ENCODE results near the gene CRLF3.
"Not testable (repeated sequence)": the region's sequence is repeated elsewhere in the genome, so short reads cannot be mapped to it uniquely, and the experiment has no call there.

DNA sequence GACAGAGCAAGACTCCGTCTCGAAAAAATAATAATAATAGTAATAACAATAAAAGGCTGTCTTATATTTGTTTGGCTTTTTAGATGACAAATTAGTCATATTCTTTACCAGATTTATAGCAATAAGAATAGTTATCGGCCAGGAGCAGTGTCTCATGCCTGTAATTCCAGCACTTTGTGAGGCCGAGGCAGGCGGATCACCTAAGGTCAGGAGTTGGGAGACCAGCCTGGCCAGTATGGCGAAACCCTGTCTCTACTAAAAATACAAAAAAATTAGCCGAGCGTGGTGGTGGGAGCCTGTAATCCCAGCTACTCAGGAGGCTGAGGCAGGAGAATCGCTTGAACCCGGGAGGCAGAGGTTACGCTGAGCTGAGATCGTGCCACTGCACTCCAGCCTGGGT is 10.3 kb downstream of the CRLF3 start:
- TF ChIP-seq, protein P1, sequence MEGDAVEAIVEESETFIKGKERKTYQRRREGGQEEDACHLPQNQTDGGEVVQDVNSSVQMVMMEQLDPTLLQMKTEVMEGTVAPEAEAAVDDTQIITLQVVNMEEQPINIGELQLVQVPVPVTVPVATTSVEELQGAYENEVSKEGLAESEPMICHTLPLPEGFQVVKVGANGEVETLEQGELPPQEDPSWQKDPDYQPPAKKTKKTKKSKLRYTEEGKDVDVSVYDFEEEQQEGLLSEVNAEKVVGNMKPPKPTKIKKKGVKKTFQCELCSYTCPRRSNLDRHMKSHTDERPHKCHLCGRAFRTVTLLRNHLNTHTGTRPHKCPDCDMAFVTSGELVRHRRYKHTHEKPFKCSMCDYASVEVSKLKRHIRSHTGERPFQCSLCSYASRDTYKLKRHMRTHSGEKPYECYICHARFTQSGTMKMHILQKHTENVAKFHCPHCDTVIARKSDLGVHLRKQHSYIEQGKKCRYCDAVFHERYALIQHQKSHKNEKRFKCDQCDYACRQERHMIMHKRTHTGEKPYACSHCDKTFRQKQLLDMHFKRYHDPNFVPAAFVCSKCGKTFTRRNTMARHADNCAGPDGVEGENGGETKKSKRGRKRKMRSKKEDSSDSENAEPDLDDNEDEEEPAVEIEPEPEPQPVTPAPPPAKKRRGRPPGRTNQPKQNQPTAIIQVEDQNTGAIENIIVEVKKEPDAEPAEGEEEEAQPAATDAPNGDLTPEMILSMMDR (conservative IDR thresholded peaks at IDR 0.05; ENCODE audit: low read length) = not testable (repeated sequence)
- not testable (repeated sequence) for TF ChIP-seq EZH2phosphoT487 (IDR thresholded peaks at IDR 0.05; ENCODE audit: borderline replicate concordance, low read depth, low read length)
